RPMI7951 (cell line): ENCODE results near the gene DGKD. TPM values are rescaled to one million over a fixed set of nuclear protein-coding genes. Genes with fewer than 3 reads are reported as not detected.
A peak's percentile ranks its signal among the peaks of the same experiment; 100 is the strongest.

Source experiments
- DNase-seq: peaks from one replicate; pipeline ENCODE4 v3.0.0-alpha.2; 2012; ENCODE audit warnings: low read depth
- total RNA-seq: library from RNA; depleted of rRNA; stranded (reverse); fragments of >200 nt; shearing (Covaris generic); gene quantifications from 2 replicates; pipeline ENCODE4 v1.2.3, GENCODE V29; 2014

The DGKD gene
- total RNA-seq, 1 experiment from 2014 or later: 28.0 TPM

DNA sequence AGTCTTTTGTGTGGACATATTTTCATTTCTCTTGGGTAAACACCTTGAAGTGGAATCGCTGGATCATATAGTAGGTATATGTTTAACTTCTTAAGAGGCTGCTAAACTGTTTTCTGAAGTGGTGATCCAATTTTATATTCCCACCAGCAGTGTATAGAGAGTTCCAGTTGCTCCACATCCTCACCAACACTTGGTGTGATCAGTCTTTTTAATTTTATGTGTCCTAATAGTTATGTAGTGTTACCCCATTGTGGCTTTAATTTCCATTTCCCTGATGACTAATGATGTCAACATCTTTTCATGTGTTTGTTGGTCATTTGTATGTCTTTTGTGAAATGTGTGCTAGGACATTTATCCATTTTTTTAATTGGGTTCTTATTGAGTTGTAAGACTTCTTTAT is 56.9 kb downstream of the DGKD start:
- no peak for DNase-seq

DNA sequence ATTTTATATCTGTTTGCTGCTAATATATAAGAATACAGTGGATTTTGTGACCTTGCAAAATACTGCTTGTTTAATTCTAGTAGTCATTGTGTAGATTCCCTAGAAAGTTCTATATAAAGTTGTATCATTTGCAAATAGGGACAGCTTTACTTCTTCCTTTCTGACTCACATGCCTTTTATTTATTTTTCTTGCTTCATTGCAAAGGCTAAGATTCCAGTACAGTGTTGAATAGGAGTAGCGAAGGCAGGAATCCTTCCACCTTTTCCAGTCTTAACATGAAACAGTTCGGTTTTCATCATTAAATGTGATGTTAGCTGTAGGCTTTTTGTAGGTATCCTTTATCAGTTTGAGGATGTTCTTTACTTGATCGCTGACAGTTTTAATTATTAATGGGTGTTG is 58.1 kb downstream of the DGKD start:
- no peak for DNase-seq

DNA sequence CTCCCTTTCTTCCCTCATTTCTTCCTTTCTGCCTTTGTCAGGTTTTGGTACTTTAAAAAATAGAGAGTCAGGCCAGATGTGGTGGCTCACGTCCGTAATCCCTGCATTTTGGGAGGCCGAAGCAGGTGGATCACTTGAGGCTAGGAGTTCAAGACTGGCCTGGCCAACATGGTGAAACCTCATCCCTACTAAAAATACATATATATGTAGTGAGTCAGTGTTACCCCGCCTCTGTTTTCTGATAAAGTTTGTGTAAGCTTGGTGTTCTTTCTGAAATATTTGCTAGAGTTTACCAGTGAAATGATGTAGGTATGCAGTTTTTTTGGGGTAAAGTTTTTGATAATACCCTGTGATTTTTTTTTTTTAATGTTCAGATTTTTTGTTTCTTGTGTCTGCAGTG is 58.8 kb downstream of the DGKD start:
- peak; percentile 67 for DNase-seq

DNA sequence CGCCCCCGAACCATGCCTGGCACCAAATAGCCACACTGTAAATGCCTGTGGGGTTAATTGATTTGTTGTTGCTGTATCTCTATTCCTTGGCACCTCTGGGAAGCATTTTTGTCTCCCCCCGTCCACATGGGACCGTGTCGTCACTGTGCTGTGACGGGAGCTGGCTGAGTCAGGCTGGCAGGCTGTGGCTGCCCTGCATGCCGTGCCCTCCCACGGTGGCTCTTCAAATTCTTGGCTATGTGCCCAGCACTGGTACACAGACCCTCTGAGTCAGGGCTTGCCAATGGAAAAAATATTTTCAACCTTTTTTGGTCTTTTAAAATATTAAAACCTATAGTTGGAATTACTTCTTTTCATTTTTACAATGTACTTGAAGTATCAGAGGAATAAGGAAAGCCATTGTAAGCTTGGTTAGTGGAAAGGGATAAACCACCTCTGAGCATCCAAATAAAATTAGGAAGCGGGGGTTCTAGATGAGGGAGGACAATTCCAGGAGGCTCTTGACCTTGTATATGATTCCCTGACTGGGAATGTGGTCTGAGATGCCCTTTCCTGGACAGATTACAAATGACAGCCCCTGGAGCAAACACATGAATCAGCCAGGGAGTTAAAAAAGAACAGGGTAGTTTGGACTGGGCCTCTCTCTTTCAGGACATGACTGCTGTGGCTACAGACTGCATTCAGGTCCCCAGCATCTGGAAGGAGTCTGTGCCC is 59.4 kb downstream of the DGKD start:
- peak; percentile 92 for DNase-seq

DNA sequence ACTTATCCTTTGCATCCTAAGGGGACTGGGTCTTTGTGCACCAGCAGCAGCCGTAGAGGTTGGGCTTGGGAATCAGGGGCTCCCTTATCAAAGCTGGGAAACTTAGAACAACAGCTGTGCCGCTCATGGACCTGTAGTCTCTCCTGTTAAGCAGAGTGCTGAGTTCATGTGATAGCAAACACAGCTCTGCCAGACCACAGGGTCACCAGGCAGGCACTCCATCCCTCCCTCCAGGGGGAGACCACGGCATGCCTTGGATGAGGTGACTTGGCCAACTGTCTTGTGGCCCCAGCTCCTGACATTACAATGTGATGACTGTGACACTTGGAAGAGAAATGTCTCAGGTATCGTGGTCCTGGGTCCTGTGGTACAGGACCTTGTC is 60.0 kb downstream of the DGKD start:
- DNase-seq: peak; percentile 91

DNA sequence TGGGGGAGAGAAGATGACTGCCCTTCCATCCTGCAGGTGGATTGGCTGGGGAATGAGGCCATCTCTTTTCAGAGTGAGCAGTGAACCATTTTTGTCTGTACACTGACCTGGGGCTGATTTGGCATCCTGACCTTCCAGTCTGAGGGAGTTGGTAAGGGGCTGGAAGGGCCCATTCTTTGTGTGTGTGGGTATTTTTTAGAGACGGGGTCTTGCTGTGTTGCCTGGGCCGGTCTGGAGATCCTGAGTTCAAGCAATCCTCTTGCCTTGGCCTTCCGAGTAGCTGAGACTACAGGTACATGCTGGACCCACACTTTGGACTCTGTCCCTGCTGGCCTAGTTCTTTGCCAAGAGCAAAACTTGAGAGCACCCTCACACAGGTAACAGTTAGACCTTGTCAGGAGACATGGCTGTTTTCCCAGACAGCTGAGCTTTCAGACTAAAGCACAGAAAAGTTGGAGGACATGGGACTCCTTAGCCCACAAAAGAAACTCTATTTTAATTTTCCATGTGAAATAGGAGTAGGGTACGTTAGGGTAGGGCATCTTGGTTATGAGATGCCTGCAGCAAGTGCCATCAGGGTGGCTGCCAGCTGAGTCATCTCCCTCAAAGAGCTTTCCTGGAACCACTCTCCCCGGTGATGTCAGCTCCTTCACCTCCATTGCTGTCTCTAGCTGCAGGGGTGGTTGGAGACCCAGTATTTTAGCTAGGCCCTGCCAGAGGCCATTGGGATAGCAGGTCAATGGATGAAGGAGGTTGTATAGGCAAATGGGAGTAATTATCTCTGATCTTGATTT is 60.7 kb downstream of the DGKD start:
- DNase-seq: peak; percentile 89

DNA sequence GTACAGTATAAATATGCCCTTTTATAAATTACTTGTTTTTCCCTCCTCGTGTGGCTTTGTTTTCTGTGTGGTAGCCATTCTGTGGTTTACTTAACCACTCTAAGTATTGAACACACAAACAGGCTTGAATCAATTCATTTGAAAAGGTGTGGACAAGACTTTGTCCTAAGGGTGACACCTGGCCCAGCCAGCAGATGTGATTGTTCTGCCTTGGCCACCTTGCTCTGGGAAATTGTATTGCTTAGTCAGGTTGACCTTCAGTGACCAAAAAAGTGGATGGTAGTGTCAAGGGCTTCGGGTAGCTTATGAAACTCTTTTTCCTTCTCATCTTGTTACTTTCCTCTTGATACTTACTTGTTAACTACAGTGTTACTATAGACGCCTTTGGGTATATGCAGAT is 61.9 kb downstream of the DGKD start:
- no peak for DNase-seq

DNA sequence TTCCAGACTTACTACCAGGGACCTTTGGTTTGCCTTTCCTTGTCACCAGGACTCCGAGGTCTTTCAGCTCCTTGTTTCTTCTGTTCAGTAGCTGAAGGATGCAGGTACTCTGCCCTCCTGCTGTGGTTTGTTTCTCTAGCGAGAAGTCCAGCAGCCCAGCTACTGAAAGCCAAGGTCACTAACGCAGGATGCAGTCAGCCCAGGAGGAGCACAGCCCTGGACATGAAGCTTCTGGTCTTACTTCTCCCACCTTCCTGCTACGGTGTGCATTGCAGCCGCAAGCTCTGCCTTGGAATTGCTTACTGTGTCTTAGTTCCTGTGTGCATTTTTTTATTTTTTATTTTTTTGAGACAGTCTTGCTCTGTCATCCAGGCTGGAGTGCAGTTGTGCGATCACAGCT is 62.4 kb downstream of the DGKD start:
- no peak for DNase-seq

DNA sequence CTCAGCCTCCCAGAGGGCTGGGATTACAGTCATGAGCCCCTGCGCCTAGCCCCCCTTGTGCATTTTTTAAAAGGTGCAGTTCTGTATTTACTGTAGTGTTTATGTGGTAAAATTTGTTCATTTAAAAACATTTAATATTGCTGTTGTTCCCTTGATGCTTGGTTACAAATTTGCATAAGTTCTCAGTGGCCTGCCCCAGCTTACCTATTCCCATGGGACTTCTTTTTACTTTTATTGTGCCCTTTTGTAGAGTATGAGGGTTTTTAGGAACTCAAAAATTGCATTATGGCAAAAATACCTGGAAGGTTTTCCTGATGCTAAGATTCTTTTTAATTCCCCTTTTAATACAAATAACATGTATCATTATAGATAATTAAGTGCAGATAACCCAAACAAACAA is 63.0 kb downstream of the DGKD start:
- DNase-seq: no peak

DNA sequence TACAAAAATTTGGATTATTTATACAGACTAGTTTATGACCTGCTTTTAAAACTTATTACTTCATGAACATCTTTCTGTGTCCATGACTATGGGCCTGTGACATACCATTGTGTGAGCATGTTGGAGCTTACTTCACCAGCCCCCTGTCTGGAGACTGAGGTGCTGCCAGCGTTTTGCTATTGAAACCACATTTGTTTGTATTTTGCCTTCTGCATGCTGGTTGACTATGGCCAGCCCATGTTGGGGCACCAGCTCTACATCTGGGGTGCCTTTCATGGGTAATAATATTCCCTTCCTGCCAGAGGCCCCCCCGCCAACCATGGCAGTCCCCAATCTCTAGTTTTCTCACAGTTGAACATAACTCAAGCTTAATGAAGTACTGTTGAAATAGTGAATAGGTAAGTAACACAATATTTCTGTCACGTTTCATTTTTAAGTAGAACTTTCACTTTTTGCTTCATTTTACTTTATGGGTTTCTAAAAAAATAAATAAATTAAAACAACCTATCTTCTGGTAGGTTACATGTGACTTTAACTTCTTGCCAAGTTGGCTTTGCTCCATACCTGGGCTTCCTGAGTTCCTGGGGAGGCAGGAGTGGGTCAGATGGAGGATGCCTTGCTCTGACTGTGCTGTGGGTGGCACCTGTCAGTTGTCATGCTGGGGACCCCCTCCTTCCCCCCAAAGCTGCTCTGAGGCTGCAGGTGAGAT is 63.9 kb downstream of the DGKD start:
- peak; percentile 24 for DNase-seq

DNA sequence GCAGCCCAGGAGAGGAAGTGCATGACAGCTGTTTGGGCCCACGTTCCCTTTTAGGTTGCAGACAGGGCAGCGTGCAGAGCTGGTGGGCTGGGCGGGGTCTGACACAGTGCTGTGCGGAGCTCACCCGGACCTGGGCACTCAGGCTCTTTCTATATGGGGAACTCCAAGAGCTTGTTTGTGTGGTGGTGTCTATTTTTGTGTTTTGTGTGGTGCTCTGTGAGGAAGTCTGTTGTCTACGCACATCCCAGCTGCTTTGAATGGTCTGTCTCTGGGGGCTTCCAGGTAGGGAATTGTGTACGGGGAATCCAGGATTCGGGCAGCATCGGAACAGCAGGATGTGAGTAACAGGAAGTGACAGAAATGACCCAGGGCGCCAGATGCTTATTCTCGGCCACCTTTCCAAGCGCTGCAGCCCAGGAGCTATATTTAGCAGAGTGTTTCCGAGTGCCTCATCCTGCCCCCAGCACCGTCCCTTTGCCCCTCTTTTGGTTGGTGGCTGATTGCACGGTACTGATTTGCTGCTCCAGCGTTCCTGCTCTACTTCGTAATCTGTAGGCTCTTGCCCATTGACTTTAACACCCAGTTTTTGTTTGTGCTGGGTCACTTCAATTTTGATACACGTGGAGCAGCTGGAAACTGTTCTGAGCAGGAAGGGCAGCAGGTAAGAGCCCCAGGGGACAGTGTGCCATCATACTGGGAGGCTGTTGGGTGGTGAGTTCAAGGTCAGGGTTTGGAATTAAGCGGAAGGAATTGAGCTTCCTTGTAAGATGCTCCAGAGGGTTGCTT is 64.7 kb downstream of the DGKD start:
- DNase-seq: peak; percentile 95

DNA sequence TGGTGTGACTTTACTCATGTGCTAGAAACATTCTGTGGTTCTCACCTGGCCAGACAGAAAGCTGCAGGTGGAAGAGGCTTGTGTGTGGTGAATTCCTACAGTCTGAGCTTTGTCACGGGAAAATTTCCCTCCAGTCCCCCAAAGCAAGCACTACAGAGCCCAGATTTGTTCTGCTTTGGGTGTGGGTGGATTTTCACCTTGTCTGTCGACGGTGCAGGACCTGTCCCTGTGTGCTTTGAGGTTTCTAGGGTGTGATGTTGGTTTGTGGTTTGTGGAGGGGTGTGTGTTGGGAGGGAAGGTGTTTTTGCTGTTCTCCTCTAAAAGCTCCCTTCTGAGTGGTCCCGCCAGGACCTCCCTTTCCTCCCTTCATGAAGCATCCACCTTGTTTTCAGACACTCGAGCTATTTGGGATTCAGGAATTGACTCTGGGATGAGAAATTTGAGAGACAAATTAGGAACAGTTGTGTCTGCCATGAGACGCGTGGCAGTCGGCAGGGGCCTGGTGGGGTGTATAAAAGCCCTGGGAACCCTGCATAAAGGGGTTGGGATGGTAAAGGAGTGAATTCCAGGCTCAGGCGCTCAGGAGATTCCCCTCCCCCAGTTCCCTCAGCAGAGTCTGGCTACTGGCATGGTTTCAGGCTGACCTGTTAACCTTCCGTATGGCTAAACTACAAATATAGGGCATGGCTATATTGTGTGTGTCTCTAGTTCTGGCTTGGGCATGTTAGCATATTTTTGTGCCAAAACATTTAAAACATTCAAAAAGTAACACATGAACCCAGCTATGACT is 65.5 kb downstream of the DGKD start:
- peak; percentile 35 for DNase-seq

DNA sequence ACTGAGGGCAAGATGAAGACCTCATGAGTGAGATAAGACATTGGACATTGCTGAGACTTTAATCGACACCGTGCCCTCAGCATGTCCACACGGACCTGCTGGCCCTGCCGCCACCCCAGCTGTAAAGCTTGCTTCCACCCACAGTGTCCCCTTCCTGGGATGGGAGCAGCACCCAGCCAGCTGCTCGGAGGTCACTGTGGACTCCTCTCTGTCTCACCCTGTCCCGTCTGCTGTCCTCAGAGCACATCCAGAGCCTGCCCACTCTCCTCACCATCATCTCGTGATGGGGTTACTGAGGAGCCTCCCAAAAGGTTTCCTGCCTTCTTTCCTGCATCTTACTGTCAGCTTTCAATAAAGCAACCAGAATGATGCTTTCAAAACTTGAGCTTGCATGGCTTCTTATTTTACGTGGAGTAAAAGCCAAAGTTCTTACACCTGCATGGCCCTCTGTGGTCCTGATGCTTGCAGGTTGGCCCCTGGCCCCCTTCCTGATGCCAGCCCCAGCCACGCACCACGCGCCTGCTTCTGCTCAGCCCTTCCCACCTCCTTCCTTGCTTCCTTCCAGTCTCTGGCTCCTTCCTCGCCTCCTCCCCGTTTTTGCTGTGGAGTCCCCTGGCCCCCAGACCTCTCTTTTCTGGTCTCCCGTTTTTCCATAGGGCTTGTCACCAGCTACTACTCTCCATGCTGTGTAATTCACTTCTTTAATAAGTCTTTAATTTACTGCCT is 67.0 kb downstream of the DGKD start:
- DNase-seq: no peak

DNA sequence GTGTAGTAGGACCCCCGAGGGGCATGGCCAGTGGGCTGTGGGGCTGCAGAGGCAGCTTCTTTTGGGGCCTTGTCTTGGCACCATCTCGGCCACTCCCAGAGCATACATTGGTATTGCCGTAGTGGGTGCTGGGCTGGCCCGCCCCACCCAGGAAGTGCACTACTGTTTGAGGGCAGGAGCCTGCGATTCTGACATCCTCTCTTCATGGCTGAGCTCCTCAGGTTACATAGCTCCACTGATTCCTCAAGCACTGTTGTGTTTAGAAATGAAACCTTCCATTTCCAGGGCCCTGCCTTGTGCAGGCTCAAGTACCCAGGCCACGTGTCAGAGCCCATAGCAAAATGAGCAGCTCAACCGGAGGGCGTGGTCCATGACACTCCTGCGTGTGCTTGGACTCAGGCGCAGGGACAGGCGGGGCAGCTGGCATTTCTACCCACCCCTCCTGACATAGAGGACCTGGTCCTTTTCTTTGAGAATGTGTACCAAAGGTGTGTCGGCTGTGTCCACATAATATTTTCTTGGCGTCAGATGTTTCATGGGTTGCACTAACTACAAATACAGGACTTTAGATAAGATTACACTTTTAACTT is 67.9 kb downstream of the DGKD start:
- DNase-seq: no peak

DNA sequence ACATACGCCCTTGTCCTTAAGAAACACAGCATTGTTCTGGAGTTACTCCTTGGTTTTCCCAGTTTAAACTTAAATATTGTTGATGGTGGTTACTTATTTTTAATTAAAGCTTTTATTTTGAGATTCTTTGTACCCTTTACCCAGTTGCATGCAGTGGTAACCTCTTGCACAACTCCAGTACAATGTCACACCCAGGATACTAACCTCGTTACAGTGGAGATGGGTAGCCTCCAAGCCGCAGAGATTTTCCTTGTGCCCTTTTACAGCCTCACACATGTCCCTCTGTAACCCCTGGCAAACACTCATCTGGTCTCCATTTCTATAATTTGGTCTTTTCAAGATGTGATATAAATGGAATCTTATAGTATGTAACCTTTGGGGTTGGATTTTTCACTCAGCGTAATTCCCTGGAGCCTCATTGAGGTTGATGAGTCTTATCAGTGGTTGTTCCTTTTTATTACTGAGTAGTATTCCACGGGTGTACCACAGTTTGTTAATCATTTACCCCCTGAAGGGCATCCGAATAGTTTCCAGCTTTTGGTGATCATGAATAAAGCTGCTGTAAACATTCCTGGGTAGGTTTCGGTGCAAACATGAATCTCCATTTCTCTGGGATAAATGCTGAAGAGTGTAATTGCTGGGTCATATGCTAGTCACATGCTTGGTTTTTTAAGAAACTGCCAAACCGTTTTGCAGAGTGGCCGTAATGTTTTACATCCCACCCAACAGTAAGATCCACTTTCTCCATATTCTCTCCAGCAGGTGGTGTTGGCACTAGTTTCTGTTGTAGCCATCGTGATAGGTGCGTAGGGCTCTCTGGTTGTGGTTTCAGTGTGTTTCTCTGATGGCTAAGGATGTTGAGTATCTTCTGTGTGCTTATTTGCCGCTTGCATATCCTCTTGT is 68.6 kb downstream of the DGKD start:
- DNase-seq: no peak

DNA sequence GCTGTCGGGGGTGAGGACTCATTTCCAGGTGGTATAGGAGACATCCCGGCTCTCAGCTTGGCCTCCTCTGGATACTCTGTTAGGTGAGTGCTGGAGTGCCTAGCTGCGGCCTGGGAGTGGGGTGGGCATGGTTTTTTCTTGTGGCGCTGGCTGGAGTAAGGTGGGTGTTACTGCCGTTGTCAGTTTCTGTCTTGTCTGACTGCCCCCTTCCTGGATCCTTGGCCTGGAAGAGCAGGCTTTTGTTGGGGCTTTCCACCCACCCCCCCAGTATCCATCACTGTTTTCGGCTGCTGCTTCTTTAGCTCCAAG is 69.2 kb downstream of the DGKD start:
- DNase-seq: no peak

DNA sequence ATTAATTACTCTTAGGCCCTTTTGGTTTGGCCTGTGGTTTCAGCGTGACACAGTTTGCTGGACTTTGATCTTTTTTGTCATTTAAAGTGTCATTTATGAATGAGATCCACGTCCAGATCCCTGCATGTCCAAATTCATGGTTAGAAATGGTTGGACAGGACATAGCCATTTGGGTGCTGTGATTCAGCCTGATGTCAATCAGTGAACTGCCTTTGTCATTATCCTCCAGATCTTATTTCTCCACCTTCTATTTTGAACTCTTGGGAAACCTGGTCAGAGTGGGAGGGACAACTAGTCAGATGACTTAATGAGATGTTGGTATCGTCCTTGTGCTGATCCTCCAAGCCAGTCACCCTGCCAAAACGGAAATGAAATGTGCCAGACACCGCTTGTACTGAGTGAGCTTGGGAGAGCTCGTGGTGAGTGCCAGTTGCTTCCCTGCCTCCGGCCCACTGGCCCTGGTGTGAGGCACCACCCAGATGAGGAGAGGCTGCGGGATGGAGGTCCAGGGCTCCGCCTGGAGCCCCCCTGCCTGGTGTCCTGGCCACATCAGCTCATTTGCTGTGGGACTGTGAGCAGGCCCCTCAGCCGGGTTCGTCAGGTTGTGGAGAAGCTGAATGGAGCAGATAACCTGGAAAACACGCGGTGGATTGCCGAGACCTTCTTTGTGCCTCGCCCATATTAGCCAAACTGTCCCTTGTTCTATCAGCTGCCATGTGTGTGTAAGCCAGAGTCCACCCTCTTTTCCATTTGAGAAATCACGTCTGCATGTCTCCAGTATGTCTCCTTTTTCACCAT is 70.1 kb downstream of the DGKD start:
- no peak for DNase-seq

DNA sequence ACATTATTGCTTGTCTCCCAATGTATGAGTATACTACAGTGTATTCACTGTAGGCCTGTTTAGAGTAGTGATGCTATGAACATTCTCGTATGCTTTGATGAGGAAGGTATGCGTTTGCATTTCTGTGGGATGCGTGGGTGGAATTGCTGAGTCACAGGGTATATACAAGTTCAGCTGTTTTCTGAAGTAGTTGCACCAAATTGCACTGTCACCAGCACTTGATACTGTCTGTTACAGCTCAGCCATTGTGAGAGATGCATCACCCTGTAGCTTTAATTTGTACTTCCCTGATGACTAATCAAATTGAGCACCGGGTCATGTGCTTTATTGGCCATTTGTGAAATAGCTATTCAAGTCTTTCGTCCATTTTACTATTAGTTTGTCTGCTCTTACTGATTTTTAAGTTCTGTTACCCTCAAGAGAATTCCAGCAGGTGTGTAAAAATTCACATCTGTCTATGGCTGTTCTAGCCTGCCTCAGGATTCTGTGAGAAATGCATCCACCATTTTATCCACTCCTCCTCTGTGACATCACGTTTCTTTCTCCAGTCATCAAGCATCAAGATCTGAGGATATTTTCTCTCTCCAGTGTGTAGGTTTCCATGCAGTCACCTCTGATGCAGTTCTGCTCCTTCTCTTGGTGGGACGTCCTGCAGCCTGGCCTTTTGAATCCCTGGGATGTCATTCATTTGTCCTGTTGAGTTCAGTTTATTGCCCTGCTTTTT is 72.5 kb downstream of the DGKD start:
- DNase-seq: peak; percentile 94
